Right cardiac atrium (tissue), 5 donors: Measurements from ENCODE around the gene CSHL1. TPM values are rescaled to one million over a fixed set of nuclear protein-coding genes. Genes with fewer than 3 reads are reported as not detected.

Experiments
- ATAC-seq, 2 donors: fragments of 200-7000 bp; cut with Tn5 transposase; one replicate each; pipeline versions ENCODE4 v1.8.0 to v1.9.1; 2020; ENCODE audit warnings: moderate library complexity in 2 of 2, mild to moderate bottlenecking in 1 of 2
- DNase-seq, 3 donors: peaks; one replicate each; pipeline ENCODE4 v3.0.0-alpha.2; 2020
- H3K27ac ChIP-seq: one replicate; pipeline ENCODE4 v1.5.1; 2013; ENCODE audit warnings: mild to moderate bottlenecking, low read length, control low read depth, moderate library complexity
- H3K27me3 ChIP-seq: one replicate; pipeline ENCODE4 v1.6.1; 2013; ENCODE audit not compliant: control insufficient read depth, insufficient read depth
- H3K4me1 ChIP-seq: one replicate; pipeline ENCODE4 v1.6.1; 2013; ENCODE audit warnings: low read length; ENCODE audit not compliant: control insufficient read depth, insufficient read depth
- H3K4me3 ChIP-seq: one replicate; pipeline ENCODE4 v1.5.1; 2013; ENCODE audit warnings: low read length, control low read depth
- H3K9me3 ChIP-seq: one replicate; pipeline ENCODE4 v1.6.1; 2013; ENCODE audit warnings: low read length; ENCODE audit not compliant: control insufficient read depth
- WGBS: extraction: QIAGEN DNeasy Blood & Tissue Kit; methylation state at CpG from one replicate; pipeline ENCODE4 v1.1.7; 2013; 5-methylcytosine and 5-hydroxymethylcytosine counted together
- intact Hi-C, 4 donors: fragments of 100-400 bp; cut with DNase I; formaldehyde crosslinking; loops; one replicate each; pipeline versions ENCODE4 v1.11.0 to v1.14.0; 2022 to 2023
- long read RNA-seq, 4 donors: library from polyadenylated mRNA; unstranded; transcript quantifications; one replicate each; pipeline ENCODE4 v2.0.0, GENCODE V29; 2020 to 2021
- polyA plus RNA-seq: library from polyadenylated mRNA; stranded (reverse); fragments of 200-250 nt; gene quantifications from one replicate; pipeline ENCODE4 v1.2.3, GENCODE V29; 2013
- total RNA-seq, 4 donors: library from RNA; stranded (reverse); fragmentation: NEBNext Ultra II Directional; extraction: Animal tissue kit (Norgen Biotek cat#: 25700); gene quantifications; one replicate each; pipeline ENCODE4 v1.2.1, GENCODE V29; 2021
- donor health status: healthy with polysubstance abuse.
- donor health status: DM: no; HTN: yes; CAD: no.
- donor health status: DM: no; HTN: no; CAD: no.
- donor health status: DM: no; HTN: yes; CAD: no; lungs with severe emphysema.
- donor health status: DM: yes; HTN: yes; CAD: no.

The CSHL1 gene
- total RNA-seq: not detected
- polyA plus RNA-seq: not detected
- long read RNA-seq, donor 1: 0 reads
- long read RNA-seq, donor 2: 0 reads
- long read RNA-seq, donor 3: 0 reads
- long read RNA-seq, donor 4: 0 reads

GRCh38 chr17:63911041-63911635, at the start of gene CSHL1:
CSHL1 (minus strand) TSS chr17:63911258; CDS start chr17:63911196, 62 bp downstream.
- DNase-seq: peak in 1 of 3 donors; percentile 41
- Histone ChIP-seq H3K4me1 (no peaks in the 10 kb centered on the region), H3K27me3 (no peaks in the 10 kb centered on the region), H3K9me3 (no peaks in the 10 kb centered on the region), H3K4me3 (no peak within 1 kb of the TSS), H3K27ac (no peak within 1 kb of the TSS)
- ATAC-seq: no peak
- 65% methylated on average over 15 of the region's 15 CpGs for WGBS
- intact Hi-C loops: loop anchor here in 3 of 4 donors (5.0 to 10.0 kb wide), 6 partner anchors 36 to 374 kb away; partner anchors contain the start of genes ICAM2 (in 3 of the 3), ERN1 (in 2 of the 3) and PRR29 (in 1 of the 3)

GRCh38 chr17:63960430-63960829, 49.4 kb upstream of the CSHL1 start:
- Histone ChIP-seq H3K9me3 (no peaks in the 10 kb centered on the region), H3K27ac (no peak overlapping the region), H3K27me3 (no peaks in the 10 kb centered on the region), H3K4me3 (no peak overlapping the region), H3K4me1 (peaks cover 16% of the 10 kb centered on the region)
- ATAC-seq (peak in 1 of 2 donors; percentile 26), DNase-seq (no peak)
- WGBS: 53% methylated on average over 7 of the region's 7 CpGs
- intact Hi-C loops: no loop called here

- H3K4me3 ChIP-seq: no peak overlapping the region
- H3K4me1 ChIP-seq: peaks cover 16% of the 10 kb centered on the region
- H3K9me3 ChIP-seq: no peaks in the 10 kb centered on the region
- ATAC-seq (no peak), DNase-seq (no peak)
- no peak overlapping the region for H3K27ac ChIP-seq
- intact Hi-C loops: no loop called here
- 83% methylated on average over 9 of the region's 9 CpGs for WGBS
- H3K27me3 ChIP-seq: no peaks in the 10 kb centered on the region
These were observed 48.9 kb upstream of the CSHL1 start for GRCh38 chr17:63960006-63960405.

- no peaks in the 10 kb centered on the region for H3K9me3 ChIP-seq
- no peaks in the 10 kb centered on the region for H3K27me3 ChIP-seq
- intact Hi-C loops: no loop called here
- DNase-seq (no peak), ATAC-seq (no peak)
- no peak overlapping the region for H3K4me3 ChIP-seq
- WGBS: 96% methylated on average over 5 of the region's 5 CpGs
- H3K4me1 ChIP-seq: peaks cover 2% of the 10 kb centered on the region
- no peak overlapping the region for H3K27ac ChIP-seq
These were observed 45.4 kb upstream of the CSHL1 start for GRCh38 chr17:63956296-63956920.

GRCh38 chr17:63955791-63956190, 44.7 kb upstream of the CSHL1 start:
- 89% methylated on average over 4 of the region's 4 CpGs for WGBS
- no peaks in the 10 kb centered on the region for H3K4me1 ChIP-seq
- ATAC-seq: no peak
- H3K4me3 ChIP-seq: no peak overlapping the region
- intact Hi-C loops: no loop called here
- H3K9me3 ChIP-seq: no peaks in the 10 kb centered on the region
- H3K27me3 ChIP-seq: no peaks in the 10 kb centered on the region
- no peak for DNase-seq
- H3K27ac ChIP-seq: no peak overlapping the region

GRCh38 chr17:63955232-63955631, 44.2 kb upstream of the CSHL1 start:
- H3K4me1 ChIP-seq: no peaks in the 10 kb centered on the region
- no peak for DNase-seq
- no peaks in the 10 kb centered on the region for H3K27me3 ChIP-seq
- WGBS: 84% methylated on average over 11 of the region's 11 CpGs
- H3K4me3 ChIP-seq: no peak overlapping the region
- H3K9me3 ChIP-seq: no peaks in the 10 kb centered on the region
- ATAC-seq: no peak
- intact Hi-C loops: no loop called here
- no peak overlapping the region for H3K27ac ChIP-seq

- Histone ChIP-seq H3K9me3 (no peaks in the 10 kb centered on the region), H3K4me3 (no peak overlapping the region), H3K4me1 (no peaks in the 10 kb centered on the region), H3K27ac (no peak overlapping the region), H3K27me3 (no peaks in the 10 kb centered on the region)
- ATAC-seq: peak in 1 of 2 donors; percentile 14
- peak in 1 of 3 donors; percentile 69 for DNase-seq
- WGBS: 51% methylated on average over 11 of the region's 11 CpGs
- intact Hi-C loops: no loop called here
These were observed 43.5 kb upstream of the CSHL1 start for GRCh38 chr17:63954402-63955063.

- H3K4me3 ChIP-seq: no peak overlapping the region
- ATAC-seq (no peak), DNase-seq (no peak)
- no peaks in the 10 kb centered on the region for H3K9me3 ChIP-seq
- H3K27me3 ChIP-seq: no peaks in the 10 kb centered on the region
- H3K27ac ChIP-seq: no peak overlapping the region
- no peaks in the 10 kb centered on the region for H3K4me1 ChIP-seq
- intact Hi-C loops: no loop called here
- 92% methylated on average over 29 of the region's 29 CpGs for WGBS
These were observed 40.2 kb upstream of the CSHL1 start for GRCh38 chr17:63950940-63951907.

GRCh38 chr17:63949576-63950250, 38.7 kb upstream of the CSHL1 start:
- ATAC-seq (peak in 1 of 2 donors; percentile 39), DNase-seq (peak in 1 of 3 donors; percentile 56)
- Histone ChIP-seq H3K4me1 (no peaks in the 10 kb centered on the region), H3K27me3 (no peaks in the 10 kb centered on the region), H3K27ac (no peak overlapping the region), H3K4me3 (no peak overlapping the region), H3K9me3 (no peaks in the 10 kb centered on the region)
- WGBS: 77% methylated on average over 18 of the region's 18 CpGs
- intact Hi-C loops: loop anchor here in 3 of 4 donors (5.0 kb wide), 3 partner anchors 37 to 43 kb away; partner anchors contain the start of gene CSHL1 (in 1 of the 3)

GRCh38 chr17:63948521-63948920, 37.5 kb upstream of the CSHL1 start:
- no peak for DNase-seq
- ATAC-seq: no peak
- Histone ChIP-seq H3K27me3 (no peaks in the 10 kb centered on the region), H3K27ac (no peak overlapping the region), H3K4me1 (no peaks in the 10 kb centered on the region), H3K4me3 (no peak overlapping the region), H3K9me3 (no peaks in the 10 kb centered on the region)
- WGBS: 92% methylated on average over 9 of the region's 9 CpGs
- intact Hi-C loops: loop anchor here in 3 of 4 donors (5.0 kb wide), 3 partner anchors 36 to 44 kb away; partner anchors contain the start of gene CSHL1 (in 1 of the 3)
